Posterior cingulate gyrus (tissue), 11 donors: Measurements from ENCODE around the gene VWC2.

Experiments used
- DNase-seq, 10 donors: peaks; one replicate each; pipeline versions ENCODE4 v3.0.0 to v3.0.0-alpha.2; 2020 to 2021; ENCODE audit warnings: mixed read lengths in 3 of 10
- intact Hi-C: fragments of 100-400 bp; cut with DNase I; formaldehyde crosslinking; loops from one replicate; pipeline ENCODE4 v1.15.1; 2023

The VWC2 gene

DNA sequence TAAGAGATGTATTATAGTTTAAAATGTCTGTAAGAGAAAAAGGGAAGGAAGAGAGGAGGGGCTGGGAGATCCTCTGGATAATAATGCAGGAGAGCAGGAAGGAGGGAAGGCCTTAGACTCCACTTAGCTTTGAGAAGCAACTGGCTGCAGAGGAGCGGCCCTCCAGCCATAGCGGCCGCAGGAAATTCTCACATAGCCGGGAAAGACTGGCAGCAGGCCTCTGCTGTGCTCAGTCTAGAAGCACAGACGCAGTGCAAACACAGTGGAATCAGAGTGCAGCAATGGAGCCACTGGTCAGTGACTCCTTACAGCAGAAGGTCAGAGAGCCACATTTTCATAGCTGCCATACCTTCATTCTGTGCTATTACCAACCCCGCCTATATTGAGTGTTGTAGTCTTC is 153.3 kb downstream of the VWC2 start:
- peak in 1 of 10 donors; percentile 61 for DNase-seq
- intact Hi-C loops = no loop called here

DNA sequence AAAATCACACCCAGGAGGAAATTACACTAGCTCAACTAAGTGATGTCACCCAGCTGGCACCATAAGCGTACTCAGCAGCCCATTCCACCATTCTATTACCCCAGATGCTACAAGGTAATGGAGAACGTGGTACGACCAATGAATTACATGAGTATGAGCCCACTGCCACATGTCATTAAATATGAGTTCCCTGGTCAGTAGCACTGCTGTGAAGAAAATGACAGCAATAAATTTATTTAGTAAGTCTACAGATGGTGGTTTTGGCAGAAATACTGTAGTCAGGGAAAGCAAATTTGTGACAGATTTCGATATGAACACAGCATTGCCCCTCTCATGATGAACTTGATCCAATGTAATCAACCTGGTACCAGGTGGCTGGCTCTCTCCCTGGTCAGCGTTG is 154.2 kb downstream of the VWC2 start:
- no peak for DNase-seq
- intact Hi-C loops = no loop called here

DNA sequence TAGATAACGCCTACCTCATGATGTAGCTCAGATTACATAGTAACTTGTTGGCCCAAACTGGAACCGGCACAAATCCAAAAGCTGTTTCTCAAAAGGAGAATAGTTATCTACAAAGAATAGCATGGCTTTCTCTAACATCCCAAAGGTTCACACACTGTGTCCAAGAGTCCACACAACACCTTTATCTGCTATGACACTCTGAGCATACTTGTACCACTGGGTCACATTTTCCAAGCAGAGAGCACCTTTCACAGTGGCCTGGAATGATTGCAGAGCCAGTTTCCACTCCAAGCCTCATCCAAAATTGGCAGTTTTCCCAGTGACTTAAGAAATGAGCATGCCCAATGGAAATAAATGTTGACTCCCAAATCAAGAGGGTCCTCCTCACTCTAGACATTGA is 155.3 kb downstream of the VWC2 start:
- intact Hi-C loops = no loop called here
- no peak for DNase-seq

DNA sequence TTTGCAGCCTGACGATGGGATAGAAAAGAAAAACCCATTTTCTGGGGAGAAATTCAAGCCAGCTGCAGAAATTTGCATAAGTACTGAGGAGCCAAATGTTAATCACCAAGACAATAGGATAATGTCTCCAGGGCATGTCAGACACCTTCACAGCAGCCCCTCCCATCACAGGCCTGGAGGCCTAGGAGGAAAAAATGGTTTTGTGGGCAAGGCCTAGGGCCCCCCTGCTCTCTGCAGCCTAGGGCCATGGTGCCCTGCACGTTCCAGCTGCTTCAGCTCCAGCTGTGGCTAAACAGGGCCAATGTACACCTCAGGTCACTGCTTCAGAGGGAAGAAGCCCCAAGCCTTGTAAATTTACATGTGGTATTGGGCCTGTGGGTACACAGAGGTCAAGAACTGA is 158.2 kb downstream of the VWC2 start:
- intact Hi-C loops = no loop called here

DNA sequence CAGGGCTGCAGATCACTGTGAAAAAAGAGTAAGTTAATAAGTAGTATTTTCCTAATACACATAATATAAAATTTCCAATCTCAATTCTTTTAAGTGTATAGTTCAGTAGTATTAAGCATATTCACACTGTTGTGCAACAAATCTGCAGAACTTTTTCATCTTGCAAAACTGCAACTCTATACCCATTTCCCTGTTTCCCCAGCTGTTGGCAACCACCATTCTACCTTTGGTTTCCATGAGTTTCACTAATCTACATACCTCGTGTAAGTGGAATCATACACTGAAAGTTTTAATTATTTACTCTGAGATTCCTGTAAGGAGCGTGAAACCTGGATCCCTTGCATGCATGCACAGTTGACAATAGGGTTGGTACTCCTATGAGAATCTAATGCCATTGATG is 164.2 kb downstream of the VWC2 start:
- intact Hi-C loops = no loop called here
- no peak for DNase-seq

More for the DNA sequence above, 158.2 kb downstream of the VWC2 start:
- no peak for DNase-seq
